GM18526 (cell line): Measurements from ENCODE around the gene OIT3.

ENCODE experiments used
- POLR2A ChIP-seq: IDR thresholded peaks from 3 replicates; pipeline ENCODE4 v1.6.1; 2011; ENCODE audit not compliant: insufficient read length; ENCODE audit errors: extremely low read depth

The OIT3 gene

GRCh38 chr10:72943498-72944234, 50.1 kb downstream of the OIT3 start:
- TF ChIP-seq POLR2A, result no peak

GRCh38 chr10:72946963-72947362, 53.4 kb downstream of the OIT3 start:
- no peak for TF ChIP-seq POLR2A

DNA sequence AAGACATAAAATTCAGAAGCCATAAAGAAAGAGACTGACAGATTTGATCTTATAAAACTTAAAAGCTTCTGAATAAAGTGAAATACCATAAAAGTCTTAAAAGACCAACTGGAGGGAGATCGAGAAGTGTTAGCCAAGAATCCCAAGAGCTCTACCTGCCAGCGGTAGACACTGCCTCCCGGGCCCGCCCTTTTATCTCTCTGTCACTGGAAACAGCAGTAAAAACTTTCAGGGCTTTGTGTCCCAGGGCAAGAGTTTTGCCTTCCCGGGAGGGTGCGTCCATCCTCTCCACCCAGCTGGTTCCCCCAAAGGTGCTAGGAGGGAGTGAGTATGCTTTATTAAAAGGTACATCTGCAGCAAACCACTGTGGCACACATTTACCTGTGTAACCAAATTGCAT, 55.2 kb downstream of the OIT3 start:
- TF ChIP-seq POLR2A, result no peak

DNA sequence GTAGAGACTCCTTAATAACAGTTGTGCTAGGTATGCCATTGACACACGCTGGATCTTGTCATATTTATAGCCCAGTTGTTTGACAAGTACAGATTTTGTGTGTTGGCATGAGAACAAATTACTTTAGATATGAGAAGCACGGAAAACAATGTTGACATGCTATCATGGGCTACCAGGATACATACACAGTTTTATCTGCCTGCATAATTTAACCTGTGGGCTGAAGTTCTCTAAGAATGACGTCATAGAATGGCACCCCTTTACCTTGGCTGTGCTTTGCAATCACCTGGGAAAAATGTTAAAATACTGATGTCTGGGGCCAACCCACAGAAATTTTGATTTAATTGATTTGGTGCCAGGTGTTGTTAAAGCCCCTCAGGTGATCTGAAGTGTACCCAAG, 58.2 kb downstream of the OIT3 start:
- TF ChIP-seq POLR2A, result no peak

- TF ChIP-seq POLR2A, result no peak
Measured at GRCh38 chr10:72952189-72952588, 58.6 kb downstream of the OIT3 start.

GRCh38 chr10:72952642-72953158, 59.2 kb downstream of the OIT3 start:
- no peak for TF ChIP-seq POLR2A

DNA sequence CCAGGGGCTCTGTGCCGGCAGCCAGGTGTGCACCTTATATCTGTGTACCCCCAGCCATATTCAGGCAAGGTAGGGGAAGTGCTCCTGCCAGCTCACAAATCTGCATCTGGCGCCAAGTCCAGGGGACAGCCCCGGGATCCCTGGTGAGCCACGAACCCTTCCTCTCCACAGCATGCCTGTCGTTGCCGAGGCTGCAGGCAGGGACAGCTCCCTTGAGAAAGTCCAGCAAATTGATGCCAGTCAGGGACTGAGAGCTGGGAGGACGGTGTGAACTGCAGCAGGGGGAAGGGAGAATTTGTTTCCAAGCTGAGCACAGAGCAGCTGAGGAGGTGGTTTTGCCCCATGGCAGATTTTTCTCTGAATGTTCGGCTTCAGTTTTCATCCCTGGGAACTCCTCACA, 60.1 kb downstream of the OIT3 start:
- no peak for TF ChIP-seq POLR2A

- no peak for TF ChIP-seq POLR2A
Measured at GRCh38 chr10:72954230-72954595, 60.7 kb downstream of the OIT3 start.

DNA sequence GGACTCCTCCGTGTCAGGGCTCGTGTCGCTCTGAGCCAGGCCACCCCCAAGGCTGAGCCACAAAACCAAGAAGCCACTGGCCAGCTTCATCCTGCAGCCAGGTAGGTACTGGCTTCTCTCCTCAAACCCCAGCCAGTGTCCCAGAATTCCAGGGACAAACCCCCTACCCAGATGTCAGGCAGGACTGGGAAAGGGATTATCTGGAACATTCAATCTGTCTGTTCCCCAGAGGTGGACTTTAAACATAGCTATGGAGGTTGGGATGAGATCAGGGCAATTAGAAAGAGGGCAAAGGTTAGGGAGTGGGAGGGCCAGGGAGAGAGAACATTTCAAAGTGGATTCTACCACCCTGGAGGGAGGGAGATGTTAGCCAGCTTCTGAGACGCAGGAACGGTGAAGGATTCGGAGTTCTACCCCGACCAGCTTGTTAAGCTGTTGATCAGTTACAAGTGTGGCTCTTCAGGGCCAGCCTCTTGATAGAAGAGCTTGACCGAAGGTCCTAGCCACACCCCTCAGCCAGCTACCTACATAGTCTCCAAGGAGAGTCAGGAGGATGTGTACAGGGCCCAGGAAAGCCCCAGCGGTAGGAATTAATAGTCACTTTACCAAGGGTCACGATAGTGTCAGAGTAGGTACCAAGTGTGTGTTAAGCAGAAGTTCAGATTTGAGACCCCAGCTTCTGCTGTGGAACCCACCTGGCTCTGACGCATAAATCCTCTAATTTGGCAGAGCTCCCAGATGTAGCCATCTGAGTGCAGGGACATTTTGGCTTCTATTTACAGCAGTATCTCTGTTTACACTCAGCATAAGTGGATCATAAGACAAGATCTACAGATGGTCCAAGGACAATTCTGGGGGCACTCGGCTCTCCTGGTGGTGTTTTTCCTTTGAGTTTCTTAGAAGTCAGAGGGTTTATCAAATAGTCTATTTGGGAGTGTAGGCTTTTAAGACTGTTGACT, 61.3 kb downstream of the OIT3 start, which contains the start of gene PLA2G12B:
Gene PLA2G12B (minus strand): TSS at position 211 of the 959 bp plus-strand sequence. CDS start 121 bp downstream, at position 90.
- no peak for TF ChIP-seq POLR2A

DNA sequence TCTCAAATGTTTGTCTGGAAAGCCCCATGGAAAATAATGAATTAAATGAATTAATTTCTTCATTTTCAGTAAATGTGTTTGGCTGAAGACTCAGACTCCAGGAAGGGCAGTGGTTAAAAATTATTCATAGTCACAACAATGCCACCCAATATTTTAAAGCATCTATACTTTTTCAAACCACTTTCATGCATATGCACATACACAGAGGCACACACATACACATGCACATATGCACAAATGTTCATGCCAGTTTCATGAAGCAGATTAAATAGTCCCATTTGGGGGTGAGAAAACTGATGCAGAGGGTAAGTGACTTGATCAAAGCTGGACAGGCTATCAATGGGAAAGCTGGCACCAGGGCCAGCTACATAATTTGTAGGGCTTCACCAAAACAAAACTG, 62.5 kb downstream of the OIT3 start:
- no peak for TF ChIP-seq POLR2A

DNA sequence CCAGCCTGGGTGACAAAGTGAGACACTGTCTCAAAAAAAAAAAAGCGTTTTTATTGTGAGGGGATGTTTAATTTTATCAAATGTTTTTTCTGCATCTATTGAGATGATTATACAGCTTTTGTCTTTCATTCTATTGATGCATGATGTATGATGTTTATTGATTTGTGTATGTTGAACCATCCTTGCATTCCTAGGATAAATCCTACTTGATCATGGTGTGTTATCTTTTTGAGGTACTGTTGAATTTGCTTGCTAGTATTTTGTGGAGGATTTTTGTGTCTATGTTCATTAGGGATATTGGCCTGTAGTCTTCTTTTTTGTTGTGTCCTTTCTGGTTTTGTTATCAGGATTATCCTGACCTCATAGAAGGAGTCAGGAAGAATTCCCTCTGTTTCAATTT, 83.3 kb downstream of the OIT3 start:
- no peak for TF ChIP-seq POLR2A

GRCh38 chr10:72979709-72980108, 86.2 kb downstream of the OIT3 start:
- TF ChIP-seq POLR2A, result no peak

GRCh38 chr10:72980348-72980747, 86.8 kb downstream of the OIT3 start:
- TF ChIP-seq POLR2A, result no peak

GRCh38 chr10:72981028-72981881, 87.7 kb downstream of the OIT3 start:
- TF ChIP-seq POLR2A, result no peak
